ENCODE measurements around the gene ZNF71.

GRCh38 chr19:56670401-56670960, 75.4 kb downstream of the ZNF71 start:
- TF ChIP-seq CTCF (IDR thresholded peaks at IDR 0.05) (no peak), POLR2A (IDR thresholded peaks at IDR 0.05) (no peak), EP300 (IDR thresholded peaks at IDR 0.05) (no peak), POLR2AphosphoS5 (IDR thresholded peaks at IDR 0.05) (no peak)
